Measurements from ENCODE around the gene FBRSL1. TPM values are rescaled to one million over a fixed set of nuclear protein-coding genes. Genes with fewer than 3 reads are reported as not detected.

Gene FBRSL1
- total and polyA plus RNA-seq, 9 donors, result 3.2 to 69.5 (median 32.2) TPM

- TF ChIP-seq POLR2A (IDR thresholded peaks at IDR 0.05), result no peak
- TF ChIP-seq EP300 (IDR thresholded peaks at IDR 0.05), result no peak
- TF ChIP-seq, protein P1, sequence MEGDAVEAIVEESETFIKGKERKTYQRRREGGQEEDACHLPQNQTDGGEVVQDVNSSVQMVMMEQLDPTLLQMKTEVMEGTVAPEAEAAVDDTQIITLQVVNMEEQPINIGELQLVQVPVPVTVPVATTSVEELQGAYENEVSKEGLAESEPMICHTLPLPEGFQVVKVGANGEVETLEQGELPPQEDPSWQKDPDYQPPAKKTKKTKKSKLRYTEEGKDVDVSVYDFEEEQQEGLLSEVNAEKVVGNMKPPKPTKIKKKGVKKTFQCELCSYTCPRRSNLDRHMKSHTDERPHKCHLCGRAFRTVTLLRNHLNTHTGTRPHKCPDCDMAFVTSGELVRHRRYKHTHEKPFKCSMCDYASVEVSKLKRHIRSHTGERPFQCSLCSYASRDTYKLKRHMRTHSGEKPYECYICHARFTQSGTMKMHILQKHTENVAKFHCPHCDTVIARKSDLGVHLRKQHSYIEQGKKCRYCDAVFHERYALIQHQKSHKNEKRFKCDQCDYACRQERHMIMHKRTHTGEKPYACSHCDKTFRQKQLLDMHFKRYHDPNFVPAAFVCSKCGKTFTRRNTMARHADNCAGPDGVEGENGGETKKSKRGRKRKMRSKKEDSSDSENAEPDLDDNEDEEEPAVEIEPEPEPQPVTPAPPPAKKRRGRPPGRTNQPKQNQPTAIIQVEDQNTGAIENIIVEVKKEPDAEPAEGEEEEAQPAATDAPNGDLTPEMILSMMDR (IDR thresholded peaks at IDR 0.05), result no peak
- no peak overlapping the region for H3K4me3 ChIP-seq
- intact Hi-C loops (cut with DNase I), result no loop called here
- H3K27me3 ChIP-seq, result no peaks in the 10 kb centered on the region
- 84 to 88% (median 87%) methylated on average over 10 of the region's 10 CpGs for WGBS, 3 donors
- no peaks in the 10 kb centered on the region for H3K9me3 ChIP-seq
- no peaks in the 10 kb centered on the region for H3K36me3 ChIP-seq
- peak in 1 of 5 donors; percentile 3 for DNase-seq
- no peaks in the 10 kb centered on the region for H3K4me1 ChIP-seq (ENCODE audit: insufficient read depth)
- H3K27ac ChIP-seq, result no peak overlapping the region
Measured at GRCh38 chr12:132464820-132465219, 25.1 kb upstream of the FBRSL1 start.

DNA sequence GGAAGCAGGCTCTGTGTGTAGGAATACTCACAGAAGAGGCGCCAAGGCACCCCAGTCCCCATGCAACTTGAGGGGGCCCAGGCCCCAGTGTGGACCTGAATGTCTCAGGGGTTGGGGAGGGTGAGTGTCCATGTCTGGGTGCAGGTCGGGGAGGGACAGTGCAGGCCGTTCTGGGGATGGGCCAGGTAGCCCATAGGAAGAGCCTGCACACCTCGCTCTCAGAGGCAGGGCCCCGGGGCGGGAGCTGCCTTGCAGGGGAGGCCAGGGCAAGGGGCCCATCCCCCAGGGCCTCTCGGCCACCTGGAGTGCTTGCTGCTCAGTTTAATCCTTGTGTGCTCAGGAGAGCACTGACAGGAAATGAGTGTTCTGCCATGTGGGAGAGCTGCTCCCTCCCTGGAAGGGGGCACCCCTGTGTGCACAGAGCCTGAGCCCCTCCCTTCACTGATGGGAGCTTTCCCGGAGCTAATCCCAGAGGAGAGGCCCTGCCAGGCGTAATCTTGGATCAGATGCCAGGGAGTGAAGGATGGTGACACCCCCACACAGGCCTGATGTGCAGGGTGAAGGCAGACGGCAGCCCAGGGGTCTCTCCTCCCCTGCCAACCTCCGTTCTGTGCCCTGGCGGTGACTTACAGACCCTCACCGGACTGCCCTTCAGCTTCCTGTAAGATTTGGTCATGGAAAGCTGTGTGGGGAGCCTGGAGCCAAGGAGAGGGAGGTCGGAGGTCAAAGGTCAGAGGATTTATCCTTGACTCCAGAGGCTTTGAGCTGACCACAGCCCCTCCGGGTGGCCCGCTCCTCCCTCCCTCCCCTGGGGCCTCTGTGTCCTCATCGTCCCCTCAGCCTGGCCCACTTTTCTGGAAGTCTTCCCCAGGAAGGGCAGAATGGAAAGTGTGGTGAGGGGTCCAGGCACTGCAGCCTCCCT, 24.4 kb upstream of the FBRSL1 start:
- no peak overlapping the region for H3K27ac ChIP-seq
- H3K9me3 ChIP-seq, result no peaks in the 10 kb centered on the region
- no peaks in the 10 kb centered on the region for H3K27me3 ChIP-seq
- H3K4me3 ChIP-seq, result no peak overlapping the region
- 49 to 50% (median 50%) methylated on average over 13 to 17 of the region's 17 CpGs for WGBS, 3 donors
- peak in 1 of 5 donors; percentile 6 for DNase-seq
- H3K4me1 ChIP-seq (ENCODE audit: insufficient read depth), result no peaks in the 10 kb centered on the region
- intact Hi-C loops (cut with DNase I), result no loop called here
- H3K36me3 ChIP-seq, result no peaks in the 10 kb centered on the region
- TF ChIP-seq EP300 (IDR thresholded peaks at IDR 0.05) (no peak), POLR2A (IDR thresholded peaks at IDR 0.05) (no peak)
- TF ChIP-seq, protein P1 (IDR thresholded peaks at IDR 0.05), result no peak

- H3K4me1 ChIP-seq (ENCODE audit: insufficient read depth), result no peaks in the 10 kb centered on the region
- intact Hi-C loops (cut with DNase I), result no loop called here
- 49 to 52% (median 50%) methylated on average over 15 to 18 of the region's 18 CpGs for WGBS, 3 donors
- H3K9me3 ChIP-seq, result no peaks in the 10 kb centered on the region
- H3K27me3 ChIP-seq, result no peaks in the 10 kb centered on the region
- no peak overlapping the region for H3K27ac ChIP-seq
- H3K4me3 ChIP-seq, result no peak overlapping the region
- H3K36me3 ChIP-seq, result no peaks in the 10 kb centered on the region
- TF ChIP-seq, protein P1 (IDR thresholded peaks at IDR 0.05), result no peak
- TF ChIP-seq EP300 (IDR thresholded peaks at IDR 0.05) (no peak), POLR2A (IDR thresholded peaks at IDR 0.05) (no peak)
- DNase-seq, result peak in 2 of 5 donors; percentile 22 to 49
Measured at GRCh38 chr12:132466241-132467201, 23.4 kb upstream of the FBRSL1 start.

DNA sequence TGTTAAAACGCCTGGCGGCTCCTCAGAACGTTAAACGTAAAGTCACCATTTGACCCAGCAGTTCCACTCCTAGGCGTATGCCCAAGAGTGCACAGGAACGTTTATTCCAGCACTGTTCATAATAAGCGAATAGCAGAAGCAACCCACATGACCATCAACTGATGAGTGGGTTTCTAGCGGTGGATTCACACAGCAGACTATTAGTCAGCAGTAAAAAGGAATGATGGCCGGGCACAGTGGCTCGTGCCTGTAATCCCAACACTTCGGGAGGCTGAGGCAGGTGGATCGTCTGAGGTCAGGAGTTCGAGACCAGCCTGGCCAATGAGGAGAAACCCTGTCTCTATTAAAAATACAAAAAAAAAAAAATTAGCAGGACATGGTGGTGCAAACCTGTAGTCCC, 22.4 kb upstream of the FBRSL1 start:
- no peaks in the 10 kb centered on the region for H3K4me1 ChIP-seq (ENCODE audit: insufficient read depth)
- DNase-seq, result no peak
- no peaks in the 10 kb centered on the region for H3K36me3 ChIP-seq
- intact Hi-C loops (cut with DNase I), result no loop called here
- H3K9me3 ChIP-seq, result no peaks in the 10 kb centered on the region
- H3K4me3 ChIP-seq, result no peak overlapping the region
- WGBS, 3 donors, result 69 to 80% (median 78%) methylated on average over 13 of the region's 13 CpGs
- no peak overlapping the region for H3K27ac ChIP-seq
- TF ChIP-seq POLR2A (IDR thresholded peaks at IDR 0.05), result no peak
- TF ChIP-seq, protein P1 (IDR thresholded peaks at IDR 0.05), result no peak
- TF ChIP-seq EP300 (IDR thresholded peaks at IDR 0.05), result no peak
- no peaks in the 10 kb centered on the region for H3K27me3 ChIP-seq

Data from ovary (tissue), 9 donors.